OCI-M1 (cell line): ENCODE results near the gene SSTR5.
"Not testable (repeated sequence)": the region's sequence is repeated elsewhere in the genome, so short reads cannot be mapped to it uniquely, and the experiment has no call there.

Experiments used
- DNase-seq: peaks from one replicate; lab custom pipeline; 2025; lab: John Stamatoyannopoulos, UW

Gene SSTR5

DNA sequence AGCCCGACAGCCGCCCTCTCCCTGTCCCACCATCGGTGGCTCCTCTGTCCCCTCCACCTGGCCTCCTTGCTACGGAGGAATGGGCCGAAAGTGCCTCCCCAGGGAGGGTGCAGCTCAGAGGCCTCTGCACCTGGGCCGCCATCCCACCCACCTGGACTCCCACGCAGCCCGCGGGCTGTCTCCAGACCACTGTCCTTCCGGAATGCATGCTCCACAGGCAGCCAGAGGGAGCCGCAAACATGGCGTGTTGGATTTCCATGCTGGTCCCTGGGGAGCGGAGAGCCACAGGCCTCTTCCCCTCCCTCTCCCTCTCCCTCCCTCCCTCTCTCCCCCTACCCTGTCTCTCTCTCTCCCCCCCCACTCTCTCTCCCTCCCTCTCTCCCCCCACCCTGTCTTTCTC lies 3.0 kb downstream of the SSTR5 start:
- no peak for DNase-seq

DNA sequence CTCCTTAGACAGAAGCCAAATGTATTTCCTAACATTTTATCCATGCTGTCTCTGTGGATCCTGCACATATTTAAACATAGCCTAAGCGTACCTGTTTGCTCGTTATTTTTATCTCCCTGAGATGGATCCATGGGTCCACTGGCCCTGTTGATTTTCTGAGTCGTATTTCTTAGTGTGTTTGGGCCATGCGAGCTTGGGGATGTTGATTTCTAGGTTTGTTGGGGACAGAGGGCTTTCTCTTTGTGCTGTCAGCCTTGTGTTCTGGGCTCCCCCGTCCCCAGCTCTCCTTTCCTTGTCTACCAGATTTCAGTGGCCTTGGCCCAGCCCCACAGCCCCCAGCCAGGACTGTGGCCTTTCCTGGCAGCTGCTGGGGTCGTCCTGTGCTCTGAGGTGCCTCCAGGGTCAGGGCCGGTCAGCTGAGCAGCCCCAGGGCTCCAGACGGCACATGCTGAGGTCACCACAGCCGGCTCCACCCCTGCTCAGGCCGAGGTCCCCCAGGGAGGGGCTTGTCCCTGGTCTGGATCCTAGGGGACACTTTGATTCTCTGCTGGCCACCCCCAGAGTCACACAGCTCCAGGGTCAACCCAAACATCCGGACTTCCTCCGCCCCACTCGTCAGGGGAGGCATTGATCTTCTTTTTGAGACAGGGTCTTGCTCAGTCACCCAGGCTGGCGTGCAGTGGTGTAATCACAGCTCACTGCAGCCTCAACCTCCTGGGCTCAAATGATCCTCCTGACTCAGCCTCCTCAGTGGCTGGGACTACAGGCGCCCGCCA lies 4.4 kb downstream of the SSTR5 start:
- no peak for DNase-seq

DNA sequence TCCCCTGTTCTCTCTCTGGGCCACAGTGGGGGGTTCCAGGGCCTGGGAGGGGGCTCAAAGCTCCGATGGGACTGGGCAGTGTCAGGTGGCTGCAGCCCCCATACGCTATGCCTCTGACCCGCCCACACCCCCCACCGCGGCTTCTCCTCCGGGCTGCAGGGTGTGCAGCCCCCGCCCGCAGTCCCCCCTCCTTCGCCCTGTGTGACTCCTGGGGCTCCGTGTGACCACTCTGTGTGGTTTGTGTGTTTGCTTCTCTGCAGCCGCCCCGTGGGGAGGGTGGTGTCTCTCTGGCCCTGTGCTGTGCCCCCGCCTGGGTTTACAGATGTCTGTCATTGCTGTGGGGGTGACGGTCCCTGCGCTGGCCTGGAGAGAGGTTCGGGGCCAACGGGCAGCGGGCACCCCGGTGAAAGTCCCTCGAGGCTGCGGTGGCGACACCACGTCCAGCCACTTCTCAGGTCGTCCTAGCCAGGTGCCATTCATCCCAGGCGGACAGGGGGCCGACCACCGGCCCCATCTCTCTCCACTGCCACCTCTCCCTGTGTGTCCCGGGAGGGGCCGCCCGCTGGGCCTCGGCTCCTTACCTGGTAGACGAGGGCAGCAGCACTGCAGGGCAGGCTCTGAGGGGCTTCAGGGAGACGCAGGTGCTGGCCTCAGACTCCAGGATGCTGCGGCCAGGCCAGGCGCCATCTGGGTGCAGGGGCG lies 5.5 kb downstream of the SSTR5 start:
- DNase-seq, result no peak

DNA sequence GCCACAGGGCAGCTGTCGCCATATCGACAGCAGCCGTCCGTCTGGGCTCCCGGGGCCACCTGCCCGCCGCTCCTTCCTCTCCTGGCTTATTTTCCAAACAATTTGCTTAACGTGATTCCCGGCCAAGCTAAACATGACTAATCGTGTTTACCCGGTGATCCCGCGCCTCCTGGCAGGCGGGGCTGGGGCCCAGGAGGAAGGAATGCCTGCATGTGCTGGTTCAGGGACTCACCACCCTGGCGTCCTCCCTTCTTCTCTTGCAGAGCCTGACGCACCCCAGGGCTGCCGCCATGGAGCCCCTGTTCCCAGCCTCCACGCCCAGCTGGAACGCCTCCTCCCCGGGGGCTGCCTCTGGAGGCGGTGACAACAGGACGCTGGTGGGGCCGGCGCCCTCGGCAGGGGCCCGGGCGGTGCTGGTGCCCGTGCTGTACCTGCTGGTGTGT lies 6.1 kb downstream of the SSTR5 start:
- DNase-seq, result no peak

DNA sequence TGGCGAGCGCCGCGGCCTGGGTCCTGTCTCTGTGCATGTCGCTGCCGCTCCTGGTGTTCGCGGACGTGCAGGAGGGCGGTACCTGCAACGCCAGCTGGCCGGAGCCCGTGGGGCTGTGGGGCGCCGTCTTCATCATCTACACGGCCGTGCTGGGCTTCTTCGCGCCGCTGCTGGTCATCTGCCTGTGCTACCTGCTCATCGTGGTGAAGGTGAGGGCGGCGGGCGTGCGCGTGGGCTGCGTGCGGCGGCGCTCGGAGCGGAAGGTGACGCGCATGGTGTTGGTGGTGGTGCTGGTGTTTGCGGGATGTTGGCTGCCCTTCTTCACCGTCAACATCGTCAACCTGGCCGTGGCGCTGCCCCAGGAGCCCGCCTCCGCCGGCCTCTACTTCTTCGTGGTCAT lies 6.8 kb downstream of the SSTR5 start:
- DNase-seq, result no peak

DNA sequence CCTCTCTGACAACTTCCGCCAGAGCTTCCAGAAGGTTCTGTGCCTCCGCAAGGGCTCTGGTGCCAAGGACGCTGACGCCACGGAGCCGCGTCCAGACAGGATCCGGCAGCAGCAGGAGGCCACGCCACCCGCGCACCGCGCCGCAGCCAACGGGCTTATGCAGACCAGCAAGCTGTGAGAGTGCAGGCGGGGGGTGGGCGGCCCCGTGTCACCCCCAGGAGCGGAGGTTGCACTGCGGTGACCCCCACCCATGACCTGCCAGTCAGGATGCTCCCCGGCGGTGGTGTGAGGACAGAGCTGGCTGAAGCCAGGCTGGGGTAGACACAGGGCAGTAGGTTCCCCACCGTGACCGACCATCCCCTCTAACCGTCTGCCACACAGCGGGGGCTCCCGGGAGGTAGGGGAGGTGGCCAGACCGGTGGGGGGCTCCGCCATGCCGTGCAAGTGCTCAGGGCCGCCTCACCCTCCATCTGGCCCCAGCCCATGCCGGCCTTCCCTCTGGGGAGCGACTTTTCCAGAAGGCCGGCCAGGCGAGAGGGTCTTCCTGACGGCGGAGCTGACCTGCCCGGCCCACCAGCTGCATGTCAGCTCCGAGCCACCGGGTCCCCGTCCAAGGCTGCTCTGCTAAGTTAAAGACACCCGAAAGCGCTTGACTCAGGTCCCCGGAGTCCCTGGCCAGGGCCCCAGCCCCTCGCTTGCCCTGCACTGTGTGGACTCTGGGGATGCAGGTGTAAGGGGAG lies 7.4 kb downstream of the SSTR5 start:
- no peak for DNase-seq

DNA sequence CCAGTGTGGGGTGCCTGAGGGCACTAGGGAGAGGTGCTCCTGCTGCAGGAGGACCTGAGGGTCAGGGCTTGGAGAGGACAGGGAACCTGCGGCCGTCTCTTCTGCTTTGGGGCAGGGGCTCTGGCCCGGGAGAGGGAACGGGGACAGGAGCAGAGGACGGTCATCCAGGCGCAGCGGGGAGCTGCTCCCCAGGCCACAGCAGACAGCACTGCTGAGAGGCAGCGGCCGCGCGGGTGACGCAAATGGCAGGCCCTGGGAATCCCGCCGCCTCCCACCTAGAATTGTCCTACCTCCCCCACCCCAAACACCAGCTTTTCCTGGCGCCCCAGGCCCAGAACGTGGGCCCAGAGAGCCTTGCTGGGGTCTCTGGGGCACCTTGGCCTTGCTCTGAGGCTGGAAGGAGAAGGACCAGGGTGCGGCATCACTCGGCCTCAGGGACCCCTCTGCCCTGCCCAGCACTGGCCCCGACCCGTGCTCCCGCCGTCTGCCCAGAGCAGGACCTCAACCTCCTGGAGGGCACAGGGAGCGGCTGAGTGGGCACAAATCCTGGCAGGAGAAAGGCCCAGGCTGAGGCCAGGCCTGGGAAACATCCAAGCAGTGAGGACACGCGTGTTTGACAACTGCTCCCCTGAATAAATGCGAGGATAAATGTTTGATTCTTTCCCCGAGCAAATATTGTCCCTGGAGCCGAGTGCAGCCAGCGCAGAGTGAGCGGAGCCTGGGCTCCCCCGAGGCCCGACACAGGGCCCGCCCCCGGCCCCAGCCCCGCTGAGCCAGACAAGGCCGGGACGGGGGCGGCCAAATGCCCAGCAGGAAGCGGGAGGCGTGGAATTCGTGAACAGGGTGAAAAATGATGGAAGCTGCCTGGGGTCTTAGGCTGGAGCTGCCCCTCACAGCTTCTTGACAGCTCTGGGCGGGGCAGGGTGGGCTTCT lies 8.5 kb downstream of the SSTR5 start:
- DNase-seq, result no peak

DNA sequence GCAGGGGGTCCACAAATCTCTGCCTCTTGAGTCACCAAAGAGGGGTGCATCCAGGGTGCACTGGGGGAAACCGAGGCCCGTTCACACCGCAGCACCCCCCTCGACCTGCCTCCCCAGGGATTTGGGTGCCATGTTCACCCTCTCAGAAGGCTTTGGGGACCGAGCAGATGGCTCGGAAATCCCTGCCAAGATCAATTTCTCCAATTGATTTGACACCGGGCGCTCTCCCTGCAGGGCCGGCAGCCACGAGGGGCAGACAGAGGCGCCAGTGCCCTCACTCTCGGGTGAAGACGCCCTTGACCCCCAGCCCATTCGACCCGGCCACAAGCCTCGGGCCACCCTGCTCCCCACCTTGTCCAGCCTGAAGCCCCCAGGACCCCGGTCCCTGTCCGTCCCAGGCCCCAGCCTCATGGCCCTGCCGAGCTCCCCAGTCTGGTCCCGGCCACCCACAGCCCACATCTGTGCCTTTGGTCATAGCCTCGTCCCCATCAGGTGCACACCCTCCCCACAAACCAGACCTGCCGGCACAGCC lies 9.3 kb downstream of the SSTR5 start:
- no peak for DNase-seq

DNA sequence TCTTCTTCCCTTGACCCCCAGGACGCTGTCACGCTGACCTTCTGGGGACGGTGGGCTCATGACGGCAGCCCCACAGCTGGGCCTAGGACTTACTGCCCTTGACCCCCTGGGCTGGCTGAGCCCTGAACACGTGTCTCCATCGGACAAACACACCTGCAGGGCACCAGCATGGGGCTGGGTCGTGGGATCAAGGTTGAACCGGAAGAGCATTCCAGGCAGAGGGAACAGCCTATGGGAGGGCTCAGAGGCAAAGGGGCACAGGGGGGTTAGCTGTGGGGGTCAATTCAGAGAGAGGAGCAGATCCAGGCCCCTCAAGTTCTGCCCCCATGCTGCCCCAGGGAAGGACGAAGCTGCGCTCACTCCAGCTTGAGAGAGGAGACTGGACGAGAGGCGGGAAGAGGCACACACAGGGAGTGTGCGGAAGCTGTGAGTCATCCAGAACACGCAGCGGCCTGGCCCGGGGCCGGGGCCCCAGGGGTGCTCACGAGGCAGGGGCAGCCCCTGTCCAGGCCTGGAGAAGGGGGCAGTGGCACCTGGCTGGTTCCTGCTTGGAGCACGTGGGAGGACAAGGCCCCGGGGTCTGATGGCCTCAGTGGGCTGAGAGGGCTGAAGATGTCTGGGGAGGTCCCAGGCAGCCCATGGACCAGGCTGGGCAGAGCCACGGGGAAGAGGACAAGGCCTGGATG lies 9.9 kb downstream of the SSTR5 start:
- no peak for DNase-seq

DNA sequence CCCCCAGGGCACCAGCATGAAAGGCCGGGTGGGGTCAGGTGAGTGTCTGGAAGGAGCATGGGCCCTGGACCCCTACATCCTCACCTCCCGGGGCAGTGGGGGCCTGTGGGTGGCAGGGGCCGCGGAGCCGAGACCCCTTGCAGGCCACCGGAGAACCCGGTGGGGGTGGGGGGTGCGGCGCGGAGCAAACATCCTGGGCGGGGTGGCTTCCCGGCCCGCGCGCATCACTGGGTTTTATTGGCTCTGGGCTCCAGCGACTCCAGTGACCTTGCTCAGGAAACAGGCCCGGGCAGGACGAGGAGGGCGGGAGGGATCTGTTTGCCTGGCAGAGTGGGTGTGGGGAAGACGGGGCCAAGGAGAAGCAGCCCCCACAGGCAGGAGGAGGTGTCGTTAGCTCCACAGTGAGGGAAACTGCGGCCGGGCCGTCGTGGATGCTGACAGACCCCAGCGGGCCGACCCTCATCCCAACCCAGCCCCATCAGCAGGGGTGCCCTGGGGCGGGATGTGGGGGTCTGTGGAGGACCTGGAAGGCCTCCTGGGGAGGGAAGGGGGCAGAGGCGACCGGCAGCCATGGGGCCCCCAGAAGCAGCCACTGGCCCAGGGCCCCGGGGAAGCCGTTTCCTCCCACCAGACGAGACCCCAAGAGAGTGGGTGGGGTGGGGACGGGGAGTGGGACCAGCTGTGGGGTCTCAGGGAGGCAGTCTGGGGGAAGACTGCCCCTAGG lies 10.6 kb downstream of the SSTR5 start:
- DNase-seq, result no peak

DNA sequence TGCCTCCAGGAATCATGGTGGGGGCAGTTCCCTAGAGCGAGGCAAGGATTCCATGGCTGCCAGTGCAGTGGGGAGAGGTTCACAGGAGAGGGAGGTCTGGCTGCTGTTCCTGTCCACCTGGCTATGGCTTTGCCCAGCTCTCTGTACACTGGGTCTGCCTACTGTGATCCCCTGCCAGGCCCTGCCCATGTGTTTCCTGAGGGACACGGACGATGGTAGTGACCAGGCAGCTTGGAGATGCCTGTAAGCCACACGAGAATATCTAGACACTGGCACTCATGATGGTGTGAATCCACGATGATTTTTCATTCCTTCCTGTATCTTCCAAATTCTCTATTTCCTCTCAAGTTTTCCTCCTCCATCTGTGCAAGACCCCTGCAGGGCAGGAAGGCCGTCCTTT lies 12.4 kb downstream of the SSTR5 start:
- DNase-seq, result no peak

DNA sequence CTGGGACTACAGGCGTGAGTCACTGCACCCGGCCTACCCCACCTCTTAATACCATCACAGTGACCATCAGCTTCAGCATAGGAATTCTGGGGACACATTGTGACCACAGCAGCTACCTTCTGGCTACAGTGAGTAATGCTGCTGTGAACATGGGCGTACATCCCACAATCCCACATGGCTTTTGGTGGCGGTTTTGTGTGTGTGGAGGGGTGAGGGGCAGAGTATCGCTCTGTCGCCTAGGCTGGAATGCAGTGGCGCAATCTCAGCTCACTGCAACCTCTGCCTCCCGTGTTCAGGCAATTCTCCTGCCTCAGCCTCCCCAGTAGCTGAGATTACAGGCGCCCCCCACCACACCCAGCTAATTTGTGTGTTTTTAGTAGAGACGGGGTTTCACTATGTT lies 13.9 kb downstream of the SSTR5 start:
- DNase-seq, result not testable (repeated sequence)

DNA sequence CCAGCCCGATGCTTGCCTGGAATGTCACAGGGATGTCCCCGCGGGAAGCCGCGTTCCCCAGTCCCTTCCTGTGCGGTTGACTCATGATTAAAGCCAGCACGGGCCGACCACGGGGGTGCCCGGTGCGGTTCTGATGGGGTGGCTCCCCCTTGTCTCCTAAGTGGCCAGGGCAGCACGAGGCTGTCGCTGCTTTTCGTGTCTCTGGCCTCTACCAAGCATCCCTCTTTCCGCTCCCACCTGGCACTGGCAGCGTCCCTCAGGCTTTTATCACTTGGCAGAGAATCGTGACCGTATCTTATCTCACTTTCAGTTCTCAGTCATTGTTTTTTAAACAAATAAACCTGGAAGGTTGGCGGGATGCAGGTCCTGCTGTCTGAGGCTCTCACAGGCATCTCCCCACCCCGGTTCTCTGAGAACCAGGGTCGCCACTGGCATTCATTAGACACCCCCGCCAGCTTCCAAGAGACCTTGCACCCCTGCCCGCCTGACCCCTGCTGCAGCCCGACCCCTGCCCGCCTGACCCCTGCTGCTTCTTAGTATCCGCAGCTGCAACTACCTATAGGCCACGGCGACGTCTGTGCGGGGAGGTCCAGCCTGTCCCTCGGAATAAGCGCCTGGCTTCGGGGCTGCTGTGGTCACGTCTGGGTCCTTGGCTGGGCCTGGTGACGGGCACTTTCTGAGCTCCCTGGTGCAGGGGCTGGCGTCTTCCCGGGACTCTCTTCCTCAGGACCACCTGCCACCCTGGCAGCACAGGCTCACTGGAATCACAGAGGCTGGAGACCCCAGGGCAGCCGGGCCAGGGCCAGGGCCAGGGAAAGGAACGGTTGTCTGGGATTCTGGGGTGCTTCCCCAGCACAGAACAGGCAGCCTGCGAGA lies 16.0 kb downstream of the SSTR5 start:
- no peak for DNase-seq

DNA sequence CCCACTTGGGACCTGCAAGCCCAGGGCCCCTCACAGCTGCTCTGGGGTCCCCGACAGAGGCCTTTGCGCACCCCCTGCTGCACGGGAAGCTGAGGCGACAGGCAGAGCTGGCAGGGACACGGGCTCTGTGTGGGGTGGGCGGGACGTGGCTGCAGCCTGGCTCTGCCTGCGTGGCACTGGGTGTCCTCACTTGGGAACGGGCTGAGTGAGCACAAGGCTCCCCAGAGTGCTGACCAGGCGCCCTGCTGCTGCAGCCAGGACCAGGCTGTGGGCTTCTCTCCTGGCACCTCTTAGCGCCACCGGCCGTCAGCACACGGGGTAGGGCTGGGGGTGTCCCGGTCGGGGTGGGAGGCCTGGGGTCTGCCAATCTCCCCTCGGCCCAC lies 16.9 kb downstream of the SSTR5 start:
- no peak for DNase-seq

DNA sequence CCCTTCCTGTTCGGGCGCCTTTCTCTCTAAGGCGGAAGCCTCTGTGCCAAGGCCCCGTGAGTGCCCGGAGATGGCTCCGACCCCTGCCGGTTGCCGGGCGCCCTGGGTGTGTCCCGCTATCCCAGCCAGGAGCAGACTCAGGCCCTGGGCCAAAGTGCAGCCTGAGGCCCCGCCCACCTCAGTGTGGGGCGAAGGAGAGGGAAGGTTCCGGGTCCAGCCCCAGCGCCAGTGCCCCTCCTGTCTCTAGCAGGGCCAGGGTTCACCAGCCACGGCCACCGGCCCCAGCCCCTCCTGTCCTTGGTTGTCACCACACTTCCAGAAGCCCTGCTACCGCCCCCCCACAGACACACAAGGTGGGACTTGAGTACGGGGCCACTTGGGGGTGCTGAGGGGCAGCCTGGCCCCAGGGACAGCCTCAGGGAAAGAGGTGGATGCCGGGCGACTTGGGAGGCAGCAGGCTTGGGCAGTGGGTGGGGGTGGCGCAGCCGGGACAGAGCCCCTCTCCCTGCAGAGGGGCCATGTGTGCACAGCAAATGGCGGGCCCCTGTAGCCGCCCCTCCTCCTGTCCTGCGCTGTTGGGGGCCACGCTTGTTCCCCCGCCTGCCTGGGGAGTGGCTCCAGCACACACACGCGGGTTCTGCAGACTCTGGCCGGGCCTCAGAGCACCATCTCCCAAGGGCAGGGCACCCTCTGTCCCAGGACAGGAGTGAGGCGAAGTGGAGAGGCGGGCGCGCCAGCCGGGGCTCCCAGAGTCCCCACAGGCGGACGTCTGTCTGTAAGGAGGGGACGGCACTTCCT lies 17.5 kb downstream of the SSTR5 start:
- no peak for DNase-seq

DNA sequence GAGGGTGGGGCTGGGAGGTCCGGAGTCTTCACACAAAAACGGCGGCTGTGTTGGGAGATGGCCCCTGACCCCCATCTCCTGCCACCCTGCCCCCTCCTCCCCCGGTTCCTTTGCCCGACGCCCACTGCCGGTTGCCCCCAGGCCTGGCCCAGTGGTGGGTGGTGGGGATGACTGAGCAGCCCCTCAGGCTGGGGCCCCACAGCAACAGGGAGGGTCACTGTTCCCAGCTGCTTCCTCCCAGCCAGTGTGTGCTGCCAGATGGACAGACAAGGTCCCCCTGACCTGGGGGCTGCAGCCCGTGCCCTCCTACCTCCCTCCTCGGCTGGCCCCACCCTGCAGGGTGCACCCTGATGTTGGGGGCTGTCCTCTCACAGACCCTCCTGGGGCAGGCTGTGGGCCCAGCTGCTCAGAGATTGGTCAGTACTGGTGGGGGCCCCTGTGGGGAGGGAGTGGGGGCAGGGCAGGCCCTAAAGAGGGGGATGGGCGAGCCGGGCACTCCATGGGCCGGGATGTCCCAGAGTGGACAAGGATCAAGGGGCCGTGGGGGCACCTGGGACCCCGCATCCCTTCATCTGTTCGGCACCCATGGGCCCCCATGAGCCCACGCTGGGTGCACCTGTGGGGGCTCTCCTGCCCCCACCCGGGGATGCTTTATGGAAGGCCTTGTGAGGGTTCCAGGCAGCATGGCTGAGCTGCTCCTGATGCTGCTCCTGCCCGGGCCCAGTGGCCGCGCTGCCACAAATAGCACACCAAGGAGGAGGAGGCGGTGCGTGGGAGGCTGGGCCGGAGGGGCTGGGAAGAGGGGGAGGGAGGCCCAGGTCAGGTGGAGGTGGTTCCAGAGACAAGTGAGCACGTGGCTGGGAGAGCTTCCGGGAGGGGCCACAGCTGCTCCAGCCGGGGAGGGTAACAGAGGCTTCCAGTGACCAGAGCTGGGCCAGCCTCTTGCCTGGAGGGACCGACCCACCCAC lies 18.4 kb downstream of the SSTR5 start:
- DNase-seq, result no peak

DNA sequence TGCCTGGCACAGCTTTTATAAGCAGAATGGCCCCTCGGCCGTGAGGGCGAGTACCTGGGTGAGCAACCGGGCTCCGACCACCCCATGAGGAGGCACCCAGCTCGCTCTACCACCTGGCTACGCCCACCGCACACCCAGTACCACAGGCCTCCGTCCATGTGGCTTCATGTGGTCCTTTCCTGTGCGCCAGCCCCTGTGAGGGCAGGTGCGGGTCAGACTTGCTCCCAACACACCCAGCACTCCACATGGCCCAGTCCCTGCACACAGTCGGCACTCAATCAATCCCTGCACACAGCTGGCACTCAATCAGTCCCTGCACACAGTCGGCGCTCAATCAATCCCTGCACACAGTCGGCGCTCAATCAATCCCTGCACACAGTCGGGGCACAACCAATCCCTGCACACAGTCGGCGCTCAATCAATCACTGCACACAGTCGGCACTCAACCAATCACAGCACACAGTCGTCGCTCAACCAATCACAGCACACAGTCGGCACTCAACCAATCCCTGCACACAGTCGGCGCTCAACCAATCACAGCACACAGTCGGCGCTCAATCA lies 19.5 kb downstream of the SSTR5 start:
- no peak for DNase-seq
